Brain microvascular endothelial cell (primary cell): ENCODE measurements around the gene SFXN4.

ENCODE experiments used
- DNase-seq: peaks from one replicate; pipeline ENCODE4 v3.0.0-alpha.2; 2020
- H3K27ac ChIP-seq: fragments of 250-450 bp; sonication (Bioruptor Pico); 2 replicates; pipeline ENCODE4 v1.5.1; 2020; ENCODE audit warnings: mild to moderate bottlenecking, moderate library complexity
- H3K27me3 ChIP-seq: fragments of 250-450 bp; sonication (Bioruptor Pico); replicated peaks from 2 replicates; pipeline ENCODE4 v1.5.1; 2020; ENCODE audit warnings: mild to moderate bottlenecking
- H3K36me3 ChIP-seq: fragments of 250-450 bp; sonication (Bioruptor Pico); replicated peaks from 2 replicates; pipeline ENCODE4 v1.5.1; 2020; ENCODE audit warnings: mild to moderate bottlenecking
- H3K4me3 ChIP-seq: 2 replicates; pipeline ENCODE4 v1.5.1; 2011; ENCODE audit warnings: low read depth, mild to moderate bottlenecking, control low read depth, low read length, moderate library complexity
- in situ Hi-C: cut with HindIII; loops from 2 replicates; pipeline ENCODE4 v1.10.0; 2017; ENCODE audit warnings: low sequenced_read_pairs, low pct_ligation_motif_present
- TF ChIP-seq, protein P1 (sequence below): IDR thresholded peaks from 2 replicates; pipeline ENCODE4 v1.5.1; 2011; ENCODE audit warnings: low read depth, mild to moderate bottlenecking, moderate library complexity, low read length, control low read depth, inconsistent platforms; ENCODE audit errors: missing control alignments

The SFXN4 gene, protein sequence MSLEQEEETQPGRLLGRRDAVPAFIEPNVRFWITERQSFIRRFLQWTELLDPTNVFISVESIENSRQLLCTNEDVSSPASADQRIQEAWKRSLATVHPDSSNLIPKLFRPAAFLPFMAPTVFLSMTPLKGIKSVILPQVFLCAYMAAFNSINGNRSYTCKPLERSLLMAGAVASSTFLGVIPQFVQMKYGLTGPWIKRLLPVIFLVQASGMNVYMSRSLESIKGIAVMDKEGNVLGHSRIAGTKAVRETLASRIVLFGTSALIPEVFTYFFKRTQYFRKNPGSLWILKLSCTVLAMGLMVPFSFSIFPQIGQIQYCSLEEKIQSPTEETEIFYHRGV

DNA sequence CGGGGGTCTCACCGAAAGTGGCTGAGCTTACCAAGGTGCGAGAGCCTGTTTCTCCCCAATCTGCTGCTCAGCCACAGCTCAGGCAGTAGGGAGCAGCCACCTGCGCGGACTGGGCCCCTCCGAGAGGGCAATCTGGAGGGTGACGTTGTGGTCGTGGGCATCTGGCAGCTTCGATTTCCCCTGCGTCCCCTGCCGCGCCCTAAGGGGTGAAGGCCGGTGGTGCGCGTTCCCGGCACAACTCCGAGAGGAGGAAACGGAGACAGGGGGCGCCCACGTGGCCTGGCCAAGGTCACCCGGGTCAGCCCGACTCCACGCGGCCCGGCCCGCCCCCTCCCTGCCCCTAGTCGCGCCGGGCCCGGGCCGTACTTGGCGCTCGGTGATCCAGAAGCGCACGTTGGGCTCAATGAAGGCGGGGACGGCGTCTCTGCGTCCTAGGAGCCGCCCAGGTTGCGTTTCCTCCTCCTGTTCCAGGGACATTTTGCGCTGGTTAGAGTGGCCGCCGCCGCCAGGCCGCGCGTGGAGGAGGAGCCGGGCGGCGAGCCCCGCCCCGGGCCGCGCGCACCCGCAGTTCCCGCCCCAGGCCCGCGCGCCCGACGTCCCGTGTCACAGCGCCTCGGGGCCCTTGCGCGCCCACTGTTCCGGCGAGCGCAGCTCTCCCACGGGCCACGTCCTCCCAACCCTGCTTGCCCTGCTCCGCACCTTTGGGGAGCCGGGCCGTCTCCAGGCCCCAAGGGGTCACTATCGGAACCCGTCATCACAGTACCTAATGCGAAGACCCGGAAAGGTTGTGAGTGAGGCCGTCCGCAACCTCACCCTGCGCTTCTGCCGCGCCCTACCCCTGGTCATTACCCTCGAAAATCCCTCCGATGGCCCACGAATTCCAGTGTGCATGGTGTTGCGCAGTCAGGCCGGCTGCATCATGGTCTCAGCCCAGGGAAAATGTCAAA is at the start of gene SFXN4:
Gene SFXN4, minus strand, starts transcription at position 544 of the 947 bp plus-strand sequence. Its CDS starts 67 bp downstream, at position 477.
- in situ Hi-C loops, result no loop called here
- peak within 1 kb of the TSS; percentile 37 for H3K27ac ChIP-seq
- peak within 1 kb of the TSS; percentile 77 for H3K4me3 ChIP-seq
- H3K27me3 ChIP-seq, result no peaks in the 10 kb centered on the region
- peak; percentile 24 for DNase-seq
- H3K36me3 ChIP-seq, result peaks cover 23% of the 10 kb centered on the region
- TF ChIP-seq, protein P1, sequence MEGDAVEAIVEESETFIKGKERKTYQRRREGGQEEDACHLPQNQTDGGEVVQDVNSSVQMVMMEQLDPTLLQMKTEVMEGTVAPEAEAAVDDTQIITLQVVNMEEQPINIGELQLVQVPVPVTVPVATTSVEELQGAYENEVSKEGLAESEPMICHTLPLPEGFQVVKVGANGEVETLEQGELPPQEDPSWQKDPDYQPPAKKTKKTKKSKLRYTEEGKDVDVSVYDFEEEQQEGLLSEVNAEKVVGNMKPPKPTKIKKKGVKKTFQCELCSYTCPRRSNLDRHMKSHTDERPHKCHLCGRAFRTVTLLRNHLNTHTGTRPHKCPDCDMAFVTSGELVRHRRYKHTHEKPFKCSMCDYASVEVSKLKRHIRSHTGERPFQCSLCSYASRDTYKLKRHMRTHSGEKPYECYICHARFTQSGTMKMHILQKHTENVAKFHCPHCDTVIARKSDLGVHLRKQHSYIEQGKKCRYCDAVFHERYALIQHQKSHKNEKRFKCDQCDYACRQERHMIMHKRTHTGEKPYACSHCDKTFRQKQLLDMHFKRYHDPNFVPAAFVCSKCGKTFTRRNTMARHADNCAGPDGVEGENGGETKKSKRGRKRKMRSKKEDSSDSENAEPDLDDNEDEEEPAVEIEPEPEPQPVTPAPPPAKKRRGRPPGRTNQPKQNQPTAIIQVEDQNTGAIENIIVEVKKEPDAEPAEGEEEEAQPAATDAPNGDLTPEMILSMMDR, result no peak

DNA sequence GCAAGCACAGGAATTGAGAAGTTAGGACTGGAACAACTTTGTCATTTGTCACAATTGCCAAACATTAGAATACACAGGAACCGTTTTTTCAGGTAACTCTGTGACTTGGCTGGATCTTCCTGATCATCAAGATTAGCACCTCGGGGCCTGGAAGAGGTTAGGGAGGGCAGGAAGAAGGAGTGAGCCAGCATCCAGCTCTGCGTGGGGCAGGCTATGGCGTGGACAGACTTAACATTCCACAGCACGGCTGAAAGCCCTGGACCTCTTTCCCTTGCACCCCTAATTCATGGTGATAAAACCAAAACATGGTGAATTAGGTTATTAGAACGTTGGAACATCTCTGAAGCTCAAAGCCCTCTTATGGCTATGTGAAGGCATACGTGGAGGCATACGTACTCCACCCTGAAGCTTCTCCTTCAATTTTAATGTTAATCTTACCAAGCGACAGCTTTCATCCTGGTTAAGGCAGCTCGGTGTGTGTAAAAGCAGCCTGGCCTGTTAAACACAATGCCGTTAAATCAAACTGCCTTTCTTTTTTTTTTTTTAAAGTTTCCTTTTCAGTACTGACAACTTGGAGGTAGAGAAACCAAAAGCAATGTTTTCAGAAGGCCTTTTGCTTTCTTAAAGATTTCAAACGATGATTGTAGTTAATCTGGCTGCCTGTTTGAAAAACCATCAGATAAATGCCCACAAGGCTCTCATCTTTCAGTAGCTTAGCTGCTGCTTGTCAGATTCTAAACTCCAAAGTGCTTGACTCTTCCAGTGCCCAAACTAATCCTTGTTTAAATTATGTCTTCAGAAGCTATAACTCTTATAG is 46.3 kb upstream of the SFXN4 start:
- no peaks in the 10 kb centered on the region for H3K36me3 ChIP-seq
- no peaks in the 10 kb centered on the region for H3K27me3 ChIP-seq
- no peak for DNase-seq
- TF ChIP-seq, protein P1, result no peak
- no peak overlapping the region for H3K4me3 ChIP-seq
- in situ Hi-C loops, result loop anchor here (25.0 kb wide), 1 partner anchor 200 kb away; no protein-coding TSS in a partner anchor
- peak overlapping the region; percentile 88 for H3K27ac ChIP-seq

DNA sequence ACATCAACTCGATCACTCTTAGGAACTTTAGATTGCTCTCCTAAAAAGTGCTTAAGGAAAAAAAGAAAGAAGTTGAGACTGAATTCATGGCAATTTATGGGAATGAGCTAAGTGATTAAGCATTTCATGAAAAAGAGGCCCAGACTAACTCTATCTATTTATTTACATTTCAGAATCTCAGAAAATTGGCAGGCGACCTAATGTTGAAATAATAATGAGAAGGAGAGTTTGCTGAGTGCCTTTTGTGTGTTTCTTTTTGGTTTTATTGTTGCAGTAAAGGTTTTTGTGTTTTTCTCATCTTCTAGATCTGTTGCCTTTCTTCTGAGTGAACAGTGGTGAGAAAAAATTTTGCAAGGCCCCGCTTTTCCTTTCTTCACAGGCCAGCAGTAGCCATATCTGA is 45.7 kb upstream of the SFXN4 start:
- Histone ChIP-seq H3K27me3 (no peaks in the 10 kb centered on the region), H3K27ac (peak overlapping the region; percentile 88), H3K4me3 (no peak overlapping the region), H3K36me3 (no peaks in the 10 kb centered on the region)
- TF ChIP-seq, protein P1, result no peak
- DNase-seq, result no peak
- in situ Hi-C loops, result loop anchor here (25.0 kb wide), 1 partner anchor 201 kb away; no protein-coding TSS in a partner anchor

DNA sequence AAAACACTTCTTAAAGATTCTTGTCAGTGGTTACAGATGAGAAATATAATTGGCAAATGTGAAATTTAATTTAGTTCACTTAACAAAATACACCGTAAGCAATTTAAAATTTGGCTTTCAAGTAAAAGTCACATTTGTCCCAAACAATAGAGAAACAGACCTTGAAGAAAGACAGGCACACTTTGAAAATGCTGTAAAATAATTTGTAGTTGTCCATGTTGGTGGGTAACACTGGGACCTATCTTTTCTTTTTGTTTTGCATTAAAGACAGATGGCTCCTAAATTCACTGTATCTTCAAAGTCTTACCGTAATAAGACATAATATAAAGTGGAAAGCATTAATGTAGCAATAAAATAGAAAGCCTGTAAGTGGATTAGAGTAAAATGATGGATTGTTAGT is 45.1 kb upstream of the SFXN4 start:
- in situ Hi-C loops, result loop anchor here (25.0 kb wide), 1 partner anchor 202 kb away; no protein-coding TSS in a partner anchor
- Histone ChIP-seq H3K36me3 (no peaks in the 10 kb centered on the region), H3K27ac (peak overlapping the region; percentile 88), H3K27me3 (no peaks in the 10 kb centered on the region), H3K4me3 (no peak overlapping the region)
- no peak for DNase-seq
- TF ChIP-seq, protein P1, result no peak

DNA sequence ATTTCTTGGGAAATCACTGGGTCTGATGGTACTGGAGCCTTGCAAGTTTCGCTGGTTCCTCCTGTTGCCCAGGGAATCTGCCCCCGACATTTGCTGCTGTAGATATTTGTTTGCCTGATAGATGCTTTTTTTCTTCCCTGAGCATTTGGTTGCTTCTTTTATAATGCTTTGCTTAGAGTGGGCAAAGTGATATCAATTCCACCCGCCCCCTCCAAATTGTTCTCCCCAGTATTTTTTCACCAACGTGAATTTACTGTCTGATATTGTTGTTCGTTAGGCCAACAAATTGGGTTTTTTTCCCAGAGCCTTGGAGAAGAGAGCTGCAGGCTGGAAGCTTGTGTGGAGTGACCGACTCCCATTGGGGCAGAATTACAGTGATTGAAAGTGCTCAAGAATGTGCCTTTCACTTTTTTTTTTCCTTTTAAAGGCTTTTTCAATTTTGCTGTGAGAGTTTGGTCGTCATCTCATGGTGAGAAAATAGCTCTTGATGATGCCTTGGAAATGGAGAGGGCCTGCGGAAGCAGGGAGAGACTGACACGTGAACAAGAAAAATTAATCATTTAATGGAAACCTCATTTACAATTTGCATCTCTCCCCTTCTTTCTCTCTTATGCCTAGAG is 44.3 kb upstream of the SFXN4 start:
- H3K36me3 ChIP-seq, result no peaks in the 10 kb centered on the region
- TF ChIP-seq, protein P1, result no peak
- no peak for DNase-seq
- in situ Hi-C loops, result loop anchor here (25.0 kb wide), 1 partner anchor 202 kb away; no protein-coding TSS in a partner anchor
- H3K4me3 ChIP-seq, result peak overlapping the region; percentile 86
- peak overlapping the region; percentile 88 for H3K27ac ChIP-seq
- no peaks in the 10 kb centered on the region for H3K27me3 ChIP-seq
